SK-N-SH treated with all-trans-retinoic acid at 6 μM for 48 hours (cell line): ENCODE data around the gene ADGRG6.

Source experiments
- ESRRG ChIP-seq: fragments of 250-450 bp; sonication (Bioruptor Pico); IDR thresholded peaks from 2 replicates; pipeline ENCODE4 v1.6.1; 2021; ENCODE audit warnings: mild to moderate bottlenecking
- GLIS3 ChIP-seq: fragments of 250-450 bp; sonication (Bioruptor Pico); IDR thresholded peaks from 2 replicates; pipeline ENCODE4 v1.5.0; 2020; ENCODE audit warnings: mild to moderate bottlenecking, moderate library complexity
- PATZ1 ChIP-seq: fragments of 250-450 bp; sonication (Bioruptor Pico); IDR thresholded peaks from 2 replicates; pipeline ENCODE4 v1.8.0; 2020; ENCODE audit warnings: mild to moderate bottlenecking, moderate library complexity, borderline replicate concordance
- PPARA ChIP-seq: fragments of 250-450 bp; sonication (Bioruptor Pico); IDR thresholded peaks from 2 replicates; pipeline ENCODE4 v1.5.0; 2020; ENCODE audit warnings: mild to moderate bottlenecking, borderline replicate concordance
- TSHZ2 ChIP-seq: fragments of 250-450 bp; sonication (Bioruptor Pico); IDR thresholded peaks from 2 replicates; pipeline ENCODE4 v1.5.0; 2020; ENCODE audit warnings: mild to moderate bottlenecking, moderate library complexity
- ZFP3 ChIP-seq: fragments of 250-450 bp; sonication (Bioruptor Pico); IDR thresholded peaks from 2 replicates; pipeline ENCODE4 v1.5.0; 2020; ENCODE audit warnings: mild to moderate bottlenecking, moderate library complexity

- TF ChIP-seq PPARA (CRISPR knock-in tag) = no peak
- TF ChIP-seq ESRRG (CRISPR knock-in tag) = no peak
- no peak for TF ChIP-seq PATZ1 (CRISPR knock-in tag)
- TF ChIP-seq GLIS3 (CRISPR knock-in tag) = no peak
- no peak for TF ChIP-seq TSHZ2 (CRISPR knock-in tag)
- TF ChIP-seq ZFP3 (CRISPR knock-in tag) = no peak
These were observed 100.0 kb downstream of the ADGRG6 start for GRCh38 chr6:142401838-142402237.
